GM23248 (cell line): ENCODE results near the gene ADAMTSL1.

Experiments
- EZH2 ChIP-seq: fragments of 200-600 bp; sonication (generic); IDR thresholded peaks from 2 replicates; pipeline ENCODE4 v1.6.1; 2018; ENCODE audit warnings: antibody characterized with exemption, mild to moderate bottlenecking; ENCODE audit not compliant: insufficient read depth, poor library complexity, severe bottlenecking
- EZH2phosphoT487 ChIP-seq: fragments of 200-600 bp; sonication (generic); IDR thresholded peaks from 2 replicates; pipeline ENCODE4 v1.6.1; 2018; ENCODE audit warnings: antibody characterized with exemption, moderate library complexity, mild to moderate bottlenecking, low read depth; ENCODE audit not compliant: insufficient read depth

DNA sequence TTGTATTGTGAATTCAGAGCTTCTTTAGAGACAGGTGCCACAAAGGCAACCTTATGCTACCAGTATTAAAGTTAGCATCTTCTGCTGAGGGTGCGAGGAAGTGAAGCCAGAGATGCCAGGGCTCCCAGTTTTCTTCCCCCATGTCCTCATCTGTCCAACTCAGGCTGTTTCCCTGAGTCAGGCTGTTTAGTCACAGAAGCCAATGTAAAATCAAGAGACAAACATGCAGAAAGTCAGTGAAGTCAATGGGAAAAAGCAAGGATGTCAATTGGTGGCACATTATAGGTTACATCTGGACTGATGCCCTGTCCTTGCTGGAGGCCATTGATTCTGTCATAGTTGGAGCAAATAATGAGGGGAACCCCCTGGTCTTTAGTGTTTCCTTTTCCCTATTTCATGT, 390.6 kb downstream of the ADAMTSL1 start:
- TF ChIP-seq EZH2 (no peak), EZH2phosphoT487 (no peak)
